ACHN (cell line): ENCODE measurements around the gene PARD3.
"Not testable (repeated sequence)": the region's sequence is repeated elsewhere in the genome, so short reads cannot be mapped to it uniquely, and the experiment has no call there.

Experiments used
- DNase-seq: peaks from one replicate; pipeline ENCODE4 v3.0.0-alpha.2; 2015
- in situ Hi-C: cut with HindIII; loops from 2 replicates; pipeline ENCODE4 v1.10.0; 2017; ENCODE audit warnings: low sequenced_read_pairs, low pct_ligation_motif_present, low pct_unique_long_range_greater_than_20kb

The PARD3 gene

GRCh38 chr10:34654211-34654610, 160.9 kb downstream of the PARD3 start:
- no peak for DNase-seq
- in situ Hi-C loops = no loop called here

- no peak for DNase-seq
- in situ Hi-C loops = no loop called here
These were observed 161.6 kb downstream of the PARD3 start for GRCh38 chr10:34653530-34653929.

GRCh38 chr10:34651416-34652195, 163.5 kb downstream of the PARD3 start:
- in situ Hi-C loops = no loop called here
- DNase-seq = no peak

- in situ Hi-C loops = no loop called here
- no peak for DNase-seq
These were observed 164.9 kb downstream of the PARD3 start for GRCh38 chr10:34650156-34650555.

GRCh38 chr10:34649385-34649784, 165.7 kb downstream of the PARD3 start:
- no peak for DNase-seq
- in situ Hi-C loops = no loop called here

GRCh38 chr10:34648919-34649318, 166.2 kb downstream of the PARD3 start:
- in situ Hi-C loops = no loop called here
- no peak for DNase-seq

GRCh38 chr10:34647875-34648865, 166.9 kb downstream of the PARD3 start:
- in situ Hi-C loops = no loop called here
- DNase-seq = no peak

GRCh38 chr10:34647160-34647559, 167.9 kb downstream of the PARD3 start:
- DNase-seq = no peak
- in situ Hi-C loops = no loop called here

- DNase-seq = no peak
- in situ Hi-C loops = no loop called here
These were observed 168.8 kb downstream of the PARD3 start for GRCh38 chr10:34646331-34646730.

- DNase-seq, in situ Hi-C loops: not testable (repeated sequence)
These were observed 170.3 kb downstream of the PARD3 start for GRCh38 chr10:34644815-34645214.

GRCh38 chr10:34644224-34644623, 170.9 kb downstream of the PARD3 start:
- in situ Hi-C loops = no loop called here
- DNase-seq = no peak

GRCh38 chr10:34643620-34644019, 171.5 kb downstream of the PARD3 start:
- DNase-seq = no peak

GRCh38 chr10:34641913-34642558, 173.1 kb downstream of the PARD3 start:
- no peak for DNase-seq
- in situ Hi-C loops = no loop called here

More at GRCh38 chr10:34643620-34644019, 171.5 kb downstream of the PARD3 start:
- in situ Hi-C loops = no loop called here

- DNase-seq = peak; percentile 9
- in situ Hi-C loops = no loop called here
These were observed 173.8 kb downstream of the PARD3 start for GRCh38 chr10:34641147-34641912.

GRCh38 chr10:34638406-34639054, 176.6 kb downstream of the PARD3 start:
- in situ Hi-C loops = no loop called here
- peak; percentile 74 for DNase-seq

GRCh38 chr10:34637418-34637911, 177.6 kb downstream of the PARD3 start:
- in situ Hi-C loops = no loop called here

GRCh38 chr10:34635111-34635510, 180.0 kb downstream of the PARD3 start:
- no peak for DNase-seq
- in situ Hi-C loops = no loop called here

More at GRCh38 chr10:34637418-34637911, 177.6 kb downstream of the PARD3 start:
- DNase-seq = peak; percentile 55

GRCh38 chr10:34633374-34633773, 181.7 kb downstream of the PARD3 start:
- in situ Hi-C loops = no loop called here
- DNase-seq = no peak
